Measurements from ENCODE around the gene CRYGS. TPM values are rescaled to one million over a fixed set of nuclear protein-coding genes. Genes with fewer than 3 reads are reported as not detected.

The CRYGS gene
- total and polyA plus RNA-seq, 11 donors, result 0.18 to 2.7 (median 0.76) TPM; not detected in 1

GRCh38 chr3:186540835-186541226 lies 3.3 kb downstream of the CRYGS start:
- ATAC-seq (no peak), DNase-seq (no peak)
- Histone ChIP-seq H3K36me3 (peaks cover 0 to 37% (median 21%) of the 10 kb centered on the region in 9 donors), H3K4me1 (peaks cover 0 to 23% (median 14%) of the 10 kb centered on the region in 12 donors), H3K9me3 (no peaks in the 10 kb centered on the region), H3K27me3 (no peaks in the 10 kb centered on the region), H3K27ac (no peak overlapping the region), H3K4me3 (no peak overlapping the region)
- intact Hi-C loops (cut with DNase I), result loop anchor here in 9 of 10 donors (1.0 to 5.0 kb wide), 8 partner anchors 76 to 559 kb away; no protein-coding TSS in a partner anchor
- WGBS, 4 donors, result 50 to 56% (median 54%) methylated on average over 2 of the region's 2 CpGs
- TF ChIP-seq POLR2A (IDR thresholded peaks at IDR 0.05) (no peak), CTCF (IDR thresholded peaks at IDR 0.05) (peak in 1 of 12 donors; percentile 18)

- peak overlapping the region in 5 of 12 donors; percentile 11 to 42 (median 26) for H3K4me3 ChIP-seq
- intact Hi-C loops (cut with DNase I), result loop anchor here in 9 of 10 donors (1.0 to 5.0 kb wide), 8 partner anchors 76 to 558 kb away; no protein-coding TSS in a partner anchor
- peaks cover 0 to 23% (median 14%) of the 10 kb centered on the region in 12 donors for H3K4me1 ChIP-seq
- no peaks in the 10 kb centered on the region for H3K27me3 ChIP-seq
- WGBS, 4 donors, result 8 to 11% (median 9%) methylated on average over 8 of the region's 8 CpGs
- DNase-seq (peak in 4 of 5 donors; percentile 36 to 64 (median 54)), ATAC-seq (peak; percentile 53 to 82 (median 80))
- TF ChIP-seq CTCF (IDR thresholded peaks at IDR 0.05), result peak; percentile 59 to 79 (median 70)
- no peak for TF ChIP-seq POLR2A (IDR thresholded peaks at IDR 0.05)
- no peaks in the 10 kb centered on the region for H3K9me3 ChIP-seq
- no peak overlapping the region for H3K27ac ChIP-seq
- peaks cover 0 to 33% (median 19%) of the 10 kb centered on the region in 9 donors for H3K36me3 ChIP-seq
These were observed 3.9 kb downstream of the CRYGS start for GRCh38 chr3:186540221-186540834.

- Histone ChIP-seq H3K36me3 (peaks cover 0 to 19% (median 7%) of the 10 kb centered on the region in 9 donors), H3K27me3 (no peaks in the 10 kb centered on the region), H3K27ac (no peak overlapping the region), H3K4me1 (peaks cover 0 to 32% (median 14%) of the 10 kb centered on the region in 12 donors), H3K9me3 (no peaks in the 10 kb centered on the region), H3K4me3 (no peak overlapping the region)
- 95 to 97% (median 97%) methylated on average over 3 of the region's 3 CpGs for WGBS, 4 donors
- no peak for TF ChIP-seq CTCF (IDR thresholded peaks at IDR 0.05)
- TF ChIP-seq POLR2A (IDR thresholded peaks at IDR 0.05), result no peak
- ATAC-seq, result no peak
- intact Hi-C loops (cut with DNase I), result loop anchor here in 3 of 10 donors (5.0 to 10.0 kb wide), 4 partner anchors 114 to 554 kb away; no protein-coding TSS in a partner anchor
- DNase-seq, result no peak
These were observed 5.4 kb downstream of the CRYGS start for GRCh38 chr3:186538779-186539178.

All from heart left ventricle (tissue), 16 donors.